Measurements from ENCODE around the gene FTO.

DNA sequence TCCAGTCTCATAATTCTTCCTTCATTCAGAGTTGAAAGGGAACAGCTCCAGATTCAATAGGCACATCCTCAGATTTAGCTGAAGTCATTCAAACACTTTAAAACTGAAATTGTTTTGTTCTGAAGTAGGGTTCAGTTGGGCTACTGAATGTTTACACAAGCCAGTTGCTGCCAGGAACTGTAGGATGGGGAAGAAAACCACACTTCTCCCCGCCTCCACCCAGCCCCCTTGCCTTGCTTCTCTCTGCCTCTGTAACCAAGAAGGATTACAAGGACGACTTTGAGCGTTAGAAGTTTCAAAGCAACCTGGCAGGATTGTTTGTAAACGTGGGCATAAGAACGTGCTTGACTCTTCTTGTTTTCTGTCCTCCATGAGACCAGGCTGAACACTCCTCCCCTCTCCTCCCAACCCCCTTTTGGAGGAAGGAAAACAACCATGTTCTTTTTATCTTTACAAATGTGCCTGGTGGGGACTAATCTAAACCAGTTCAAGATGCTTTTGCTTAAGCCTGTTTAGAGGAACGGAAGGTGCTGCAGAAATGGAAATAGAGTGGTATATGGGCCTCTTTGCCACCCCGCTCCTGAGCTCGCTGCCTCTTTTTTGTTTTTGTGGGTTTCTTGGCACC lies 287.9 kb downstream of the FTO start:
- TF ChIP-seq CTCF (conservative IDR thresholded peaks at IDR 0.05 in 1 of 2, IDR thresholded peaks at IDR 0.05 in 1 of 2; ENCODE audit: extremely low read depth in 1 of 2, insufficient read depth in 1 of 2, low read depth in 1 of 2, low read length in 2 of 2), result no peak
- no peak for TF ChIP-seq EZH2 (IDR thresholded peaks at IDR 0.05; ENCODE audit: borderline replicate concordance, low read length)

All from mammary epithelial cell (primary cell).